ENCODE results near the gene KCNQ5. TPM values are rescaled to one million over a fixed set of nuclear protein-coding genes. Genes with fewer than 3 reads are reported as not detected.

The KCNQ5 gene
- total and polyA plus RNA-seq, 11 donors: 0.06 to 0.18 TPM; not detected in 9

GRCh38 chr6:72654071-72654621, 32.3 kb downstream of the KCNQ5 start:
- ATAC-seq (no peak), DNase-seq (no peak)
- H3K27ac ChIP-seq: no peak overlapping the region
- no peaks in the 10 kb centered on the region for H3K9me3 ChIP-seq
- no peaks in the 10 kb centered on the region for H3K27me3 ChIP-seq
- 66 to 86% (median 81%) methylated on average over 2 of the region's 2 CpGs for WGBS, 4 donors
- H3K4me1 ChIP-seq: no peaks in the 10 kb centered on the region
- no peaks in the 10 kb centered on the region for H3K36me3 ChIP-seq
- intact Hi-C loops (cut with DNase I): no loop called here
- H3K4me3 ChIP-seq: no peak overlapping the region
- no peak for TF ChIP-seq POLR2A (IDR thresholded peaks at IDR 0.05)
- TF ChIP-seq, protein P1, sequence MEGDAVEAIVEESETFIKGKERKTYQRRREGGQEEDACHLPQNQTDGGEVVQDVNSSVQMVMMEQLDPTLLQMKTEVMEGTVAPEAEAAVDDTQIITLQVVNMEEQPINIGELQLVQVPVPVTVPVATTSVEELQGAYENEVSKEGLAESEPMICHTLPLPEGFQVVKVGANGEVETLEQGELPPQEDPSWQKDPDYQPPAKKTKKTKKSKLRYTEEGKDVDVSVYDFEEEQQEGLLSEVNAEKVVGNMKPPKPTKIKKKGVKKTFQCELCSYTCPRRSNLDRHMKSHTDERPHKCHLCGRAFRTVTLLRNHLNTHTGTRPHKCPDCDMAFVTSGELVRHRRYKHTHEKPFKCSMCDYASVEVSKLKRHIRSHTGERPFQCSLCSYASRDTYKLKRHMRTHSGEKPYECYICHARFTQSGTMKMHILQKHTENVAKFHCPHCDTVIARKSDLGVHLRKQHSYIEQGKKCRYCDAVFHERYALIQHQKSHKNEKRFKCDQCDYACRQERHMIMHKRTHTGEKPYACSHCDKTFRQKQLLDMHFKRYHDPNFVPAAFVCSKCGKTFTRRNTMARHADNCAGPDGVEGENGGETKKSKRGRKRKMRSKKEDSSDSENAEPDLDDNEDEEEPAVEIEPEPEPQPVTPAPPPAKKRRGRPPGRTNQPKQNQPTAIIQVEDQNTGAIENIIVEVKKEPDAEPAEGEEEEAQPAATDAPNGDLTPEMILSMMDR (IDR thresholded peaks at IDR 0.05): no peak

DNA sequence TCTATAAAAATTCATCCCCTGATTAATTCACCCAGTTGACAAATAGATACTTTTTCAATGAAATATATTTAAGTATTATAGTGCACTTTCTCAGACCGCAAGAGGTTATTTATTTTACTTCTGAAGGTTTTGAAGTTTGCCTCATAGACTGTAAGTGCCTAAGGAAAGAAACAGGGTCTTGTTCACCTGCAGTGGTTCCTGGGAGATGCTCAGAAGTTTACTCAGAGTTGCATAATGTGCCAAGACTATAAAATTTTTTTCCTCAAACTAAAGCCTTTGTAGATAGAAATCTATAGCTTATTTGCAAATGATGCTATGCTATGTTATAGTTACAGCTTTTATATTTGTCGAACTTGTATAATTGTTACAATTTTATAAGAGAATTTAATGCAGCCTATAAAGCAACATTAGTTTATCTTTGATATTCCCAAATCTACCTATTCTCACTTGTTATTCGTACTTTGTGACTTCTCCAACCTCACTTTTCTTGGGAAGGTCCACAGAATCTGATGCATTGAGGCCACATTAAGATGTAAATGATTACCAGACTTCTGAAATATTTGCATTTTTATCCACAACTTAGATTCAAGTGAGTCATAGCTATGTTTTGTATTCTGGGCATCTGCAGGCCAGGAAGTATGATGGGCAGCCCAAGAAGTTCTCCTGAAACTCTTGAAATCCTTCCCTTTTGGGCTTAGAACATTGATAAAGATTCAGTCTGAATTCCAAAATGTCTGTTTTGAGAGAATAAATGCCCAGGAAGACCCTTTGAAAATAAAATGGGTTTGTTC, 35.7 kb downstream of the KCNQ5 start:
- no peak for DNase-seq
- Histone ChIP-seq H3K36me3 (no peaks in the 10 kb centered on the region), H3K27me3 (no peaks in the 10 kb centered on the region), H3K9me3 (peaks cover 0 to 3% (median 0%) of the 10 kb centered on the region in 12 donors), H3K4me3 (no peak overlapping the region), H3K4me1 (no peaks in the 10 kb centered on the region), H3K27ac (no peak overlapping the region)
- no peak for TF ChIP-seq POLR2A (IDR thresholded peaks at IDR 0.05)
- TF ChIP-seq, protein P1 (IDR thresholded peaks at IDR 0.05): no peak
- 89 to 94% (median 92%) methylated on average over 3 of the region's 3 CpGs for WGBS, 4 donors
- intact Hi-C loops (cut with DNase I): no loop called here
- no peak for ATAC-seq

DNA sequence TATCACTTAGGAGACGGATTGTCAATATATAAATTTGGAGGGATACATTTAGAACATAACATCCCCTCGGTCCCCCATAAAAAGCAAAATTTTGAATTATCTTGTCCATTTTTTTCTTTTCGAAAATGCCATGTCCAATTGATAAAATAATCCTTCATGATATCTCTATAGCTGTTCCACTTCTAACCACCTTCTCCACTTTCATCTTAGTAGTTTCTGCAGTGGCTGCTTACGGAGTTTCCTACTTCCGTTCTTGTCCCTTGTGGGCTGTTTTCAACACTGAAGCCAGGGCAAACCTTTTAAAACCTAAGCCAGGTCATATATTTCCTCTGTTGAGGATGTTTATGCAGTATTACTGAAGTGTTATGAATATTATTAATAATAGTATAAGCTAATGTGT, 37.9 kb downstream of the KCNQ5 start:
- 85 to 93% (median 87%) methylated on average over 5 of the region's 5 CpGs for WGBS, 4 donors
- Histone ChIP-seq H3K27ac (no peak overlapping the region), H3K4me1 (no peaks in the 10 kb centered on the region), H3K36me3 (no peaks in the 10 kb centered on the region), H3K4me3 (no peak overlapping the region), H3K27me3 (no peaks in the 10 kb centered on the region), H3K9me3 (peaks cover 0 to 3% (median 0%) of the 10 kb centered on the region in 12 donors)
- ATAC-seq (no peak), DNase-seq (no peak)
- intact Hi-C loops (cut with DNase I): no loop called here
- TF ChIP-seq POLR2A (IDR thresholded peaks at IDR 0.05): no peak

DNA sequence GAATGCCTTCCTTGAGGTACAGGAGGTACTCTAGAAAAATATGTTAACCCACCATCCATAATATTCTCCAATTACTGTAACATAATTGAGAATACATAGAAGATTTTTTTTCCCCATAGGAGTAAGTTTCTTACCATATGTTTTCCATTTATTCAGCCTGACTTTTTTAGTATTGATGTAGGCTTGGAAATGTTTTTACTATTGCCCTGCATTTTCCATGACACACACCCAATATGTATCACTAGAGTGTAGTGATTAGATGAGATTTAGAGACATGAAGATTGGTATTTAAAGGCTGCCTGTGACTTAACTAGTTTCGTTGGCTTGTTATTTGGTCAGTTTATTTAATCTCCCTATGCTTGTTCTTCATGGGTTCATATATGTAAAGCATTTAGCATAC, 39.5 kb downstream of the KCNQ5 start:
- Histone ChIP-seq H3K4me1 (no peaks in the 10 kb centered on the region), H3K4me3 (no peak overlapping the region), H3K27me3 (no peaks in the 10 kb centered on the region), H3K27ac (no peak overlapping the region), H3K9me3 (peaks cover 0 to 3% (median 0%) of the 10 kb centered on the region in 12 donors), H3K36me3 (no peaks in the 10 kb centered on the region)
- no peak for TF ChIP-seq POLR2A (IDR thresholded peaks at IDR 0.05)
- TF ChIP-seq, protein P1 (IDR thresholded peaks at IDR 0.05): no peak
- intact Hi-C loops (cut with DNase I): no loop called here
- no peak for DNase-seq
- ATAC-seq: no peak
- WGBS, 4 donors: 72 to 80% (median 76%) methylated on average over 1 of the region's 1 CpG
